HG03135 (cell line): Measurements from ENCODE around the gene RAB33A.
"Not testable (repeated sequence)": the region's sequence is repeated elsewhere in the genome, so short reads cannot be mapped to it uniquely, and the experiment has no call there.

Source experiments
- ATAC-seq: cut with Tn5 transposase; IDR thresholded peaks from one replicate; pipeline ENCODE4 v1.9.1; 2021; ENCODE audit warnings: mild to moderate bottlenecking, moderate library complexity; ENCODE audit not compliant: unreplicated experiment

RAB33A gene

GRCh38 chrX:130231184-130231583 is 59.4 kb downstream of the RAB33A start:
- ATAC-seq: not testable (repeated sequence)
